T-helper 2 cell treated with Interferon-gamma antibody and Interleukin-4, amounts not matched to agents 100 ng/mL and 5 ng/mL, for 36 hours (primary cell): ENCODE results near the gene DYNC2LI1. TPM values are rescaled to one million over a fixed set of nuclear protein-coding genes. Genes with fewer than 3 reads are reported as not detected.

Experiments
- intact Hi-C: fragments of 100-400 bp; cut with micrococcal nuclease; formaldehyde crosslinking; loops from one replicate; pipeline ENCODE4 v1.15.1; 2023
- total RNA-seq: library from RNA; stranded (reverse); gene quantifications from 2 replicates; pipeline ENCODE4 v1.2.3, GENCODE V29; 2022

DYNC2LI1 gene
- total RNA-seq, 1 donor from 2014 or later: 7.4 TPM

GRCh38 chr2:43842866-43843226, 69.0 kb downstream of the DYNC2LI1 start:
- intact Hi-C loops: no loop called here

- intact Hi-C loops: no loop called here
Measured at GRCh38 chr2:43845181-43845580, 71.3 kb downstream of the DYNC2LI1 start.

GRCh38 chr2:43846140-43846793, 72.4 kb downstream of the DYNC2LI1 start:
- intact Hi-C loops: no loop called here

- intact Hi-C loops: no loop called here
Measured at GRCh38 chr2:43848214-43848613, 74.4 kb downstream of the DYNC2LI1 start.

- intact Hi-C loops: no loop called here
Measured at GRCh38 chr2:43851011-43851980, 77.5 kb downstream of the DYNC2LI1 start.

- intact Hi-C loops: no loop called here
Measured at GRCh38 chr2:43852196-43852730, 78.4 kb downstream of the DYNC2LI1 start.

GRCh38 chr2:43853141-43854081, 79.6 kb downstream of the DYNC2LI1 start:
- intact Hi-C loops: no loop called here

- intact Hi-C loops: no loop called here
Measured at GRCh38 chr2:43854671-43855070, 80.8 kb downstream of the DYNC2LI1 start.

GRCh38 chr2:43855292-43855691, 81.5 kb downstream of the DYNC2LI1 start:
- intact Hi-C loops: no loop called here

Other genes starting within 250 kb of the DYNC2LI1 start
- gene THADA, start 178.0 kb upstream of the DYNC2LI1 start, total RNA-seq: 38.8 and 40.4 TPM in 2 replicates
- gene PLEKHH2, start 136.8 kb upstream of the DYNC2LI1 start, total RNA-seq: 2.3 and 3.2 TPM in 2 replicates
- 0.14 and 0.25 TPM in 2 replicates for gene C1GALT1C1L, start 97.6 kb upstream of the DYNC2LI1 start, total RNA-seq
- not detected in 2 replicates for gene ABCG5, start 64.8 kb downstream of the DYNC2LI1 start, total RNA-seq
- 0.09 TPM in 1 of 2 replicates, not detected in the other for gene ABCG8, start 64.9 kb downstream of the DYNC2LI1 start, total RNA-seq
- 99.2 and 101 TPM in 2 replicates for gene LRPPRC, start 221.9 kb downstream of the DYNC2LI1 start, total RNA-seq